Fibroblast of the conjunctiva (primary cell): ENCODE data around the gene PTPRM.

Experiments
- DNase-seq: peaks from one replicate; pipeline ENCODE4 v3.0.0-alpha.2; 2010; ENCODE audit warnings: low read depth

The PTPRM gene

DNA sequence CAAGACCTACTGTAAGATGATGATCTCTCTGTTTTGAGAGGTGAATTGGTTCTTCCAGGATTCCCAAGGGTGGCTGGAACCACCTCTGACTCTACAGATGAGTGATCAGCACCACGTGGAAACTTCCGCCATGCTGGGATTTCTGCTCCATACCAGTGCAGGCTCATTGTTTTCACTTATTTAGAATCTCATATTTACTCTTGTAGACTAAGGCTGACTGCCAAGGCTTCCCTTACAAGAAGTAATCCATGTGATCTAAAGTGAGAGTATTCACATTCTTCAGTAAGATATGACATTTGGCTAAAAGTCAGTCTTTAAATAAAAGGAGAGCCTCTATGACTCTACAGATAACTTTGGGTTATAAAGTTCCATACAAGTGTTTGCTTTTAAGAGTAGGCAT, 719.2 kb downstream of the PTPRM start:
- no peak for DNase-seq

DNA sequence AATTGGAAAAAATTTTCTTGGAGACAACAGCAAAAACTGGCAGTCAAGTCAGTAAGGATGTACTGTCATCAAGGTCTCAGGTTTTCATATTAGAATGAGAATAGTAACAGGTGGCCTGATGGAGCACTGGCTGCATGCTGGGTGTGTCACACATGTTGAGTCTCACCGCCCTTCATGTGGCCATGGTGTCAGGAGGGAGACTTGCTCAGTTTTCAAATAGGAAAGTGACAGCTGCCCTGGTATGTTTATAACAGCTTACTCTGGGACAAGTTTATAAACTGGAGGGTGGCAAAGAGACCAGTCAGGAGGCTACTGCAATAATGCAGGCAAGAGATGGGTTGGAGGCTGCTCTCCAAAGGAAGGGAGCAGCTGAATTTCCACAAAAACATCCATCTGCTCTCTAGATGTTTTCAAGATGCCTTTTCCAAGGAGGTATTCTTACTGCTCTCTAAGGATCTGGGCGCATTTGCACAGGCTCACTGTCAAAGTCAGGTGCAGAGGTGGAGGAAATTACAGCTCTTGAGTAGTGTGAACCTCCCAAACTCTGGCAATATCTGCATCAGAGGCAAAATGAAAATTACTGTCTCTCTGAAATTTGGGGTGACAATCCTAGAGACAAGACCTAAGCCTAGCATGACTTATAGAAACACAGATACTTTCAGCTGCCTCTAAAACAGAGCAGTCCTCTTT, 720.2 kb downstream of the PTPRM start:
- no peak for DNase-seq

DNA sequence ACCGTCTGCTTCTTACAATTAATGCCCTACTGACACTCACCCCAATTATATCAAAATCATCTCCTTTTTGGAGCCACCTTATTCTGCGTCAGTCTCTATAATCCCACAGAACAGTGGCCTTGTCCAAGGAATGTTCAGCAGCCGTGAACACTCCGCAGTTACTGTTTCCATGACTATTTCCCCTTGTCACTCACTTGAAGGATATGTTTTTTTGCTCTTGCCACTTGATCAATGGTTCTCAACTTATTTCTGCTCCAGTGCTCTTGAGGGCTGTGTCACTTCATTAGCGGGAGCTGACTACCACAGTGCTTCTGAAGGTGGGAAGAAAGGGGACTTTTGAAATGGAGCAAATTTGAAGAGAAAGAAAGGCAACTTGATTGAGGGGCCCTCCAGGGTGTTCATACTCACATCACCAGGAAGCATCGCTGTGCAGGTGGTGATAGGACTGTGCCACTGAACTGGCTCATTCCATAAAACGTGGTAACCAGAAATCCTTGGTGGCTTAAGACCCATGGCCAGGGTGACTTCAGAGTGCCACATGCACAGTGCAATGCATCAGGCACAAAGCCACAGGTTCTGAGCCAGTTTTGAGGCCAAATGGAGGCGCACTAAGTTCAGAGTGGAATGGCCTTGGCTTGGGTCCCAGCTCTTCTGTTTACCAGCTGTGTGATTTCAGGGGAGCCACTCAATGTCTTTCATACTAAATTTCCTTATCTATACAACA, 721.5 kb downstream of the PTPRM start:
- no peak for DNase-seq

DNA sequence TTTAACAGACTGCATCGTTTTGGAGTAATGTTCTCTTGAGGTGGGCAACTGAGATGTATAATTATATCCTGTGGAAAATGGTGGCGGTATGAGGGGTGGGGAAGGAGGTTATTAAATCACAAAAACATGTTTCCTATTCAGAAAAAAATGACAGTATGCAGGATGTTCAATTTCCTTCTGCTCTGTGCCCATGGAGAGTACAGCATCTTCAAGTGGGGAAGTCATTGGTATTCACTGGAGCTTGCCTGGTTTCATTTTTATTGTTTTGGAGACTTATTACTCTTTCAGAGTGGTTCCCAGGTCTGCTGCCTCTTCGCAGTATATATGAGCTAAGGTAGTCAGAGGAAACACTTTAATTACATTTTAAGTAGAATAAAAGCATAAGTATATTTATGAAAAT, 723.3 kb downstream of the PTPRM start:
- DNase-seq = no peak

DNA sequence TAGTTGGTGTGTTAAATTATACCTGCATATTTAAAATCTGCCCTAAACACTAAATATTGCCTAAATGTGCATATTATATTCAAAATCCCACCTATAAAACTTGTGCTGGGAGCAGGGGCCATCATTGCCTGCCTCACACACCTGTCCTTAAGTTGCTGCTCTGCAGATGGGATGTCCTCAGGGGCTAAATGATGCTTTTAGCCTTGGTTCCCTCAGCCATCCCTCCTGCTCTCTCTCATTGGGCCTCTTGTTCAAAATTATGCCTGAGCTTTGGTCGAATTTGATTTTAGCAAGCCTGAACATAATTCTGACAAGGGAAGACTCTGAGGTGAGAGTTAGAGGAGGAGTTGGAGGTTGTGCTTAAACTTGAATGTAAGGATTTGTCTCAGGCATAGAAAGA, 723.8 kb downstream of the PTPRM start:
- DNase-seq = no peak

DNA sequence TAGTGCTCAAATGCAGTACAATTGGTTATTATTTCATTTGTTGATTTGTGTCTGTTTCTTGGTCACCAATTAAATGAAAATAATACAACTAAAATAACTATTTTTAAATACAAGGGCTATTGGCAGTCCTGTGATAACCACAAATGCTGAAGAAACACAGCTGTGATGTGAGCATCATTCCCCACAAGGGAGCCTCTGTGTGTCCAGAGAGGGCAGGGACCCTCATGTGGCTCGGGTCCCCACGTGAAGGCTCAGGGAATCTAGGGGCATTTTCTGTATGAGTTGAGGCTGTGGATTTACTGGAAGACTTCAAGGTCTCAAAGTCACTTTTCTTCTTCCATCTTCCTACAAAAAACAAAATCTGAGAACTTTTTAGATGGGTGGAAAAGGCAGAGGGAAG, 726.1 kb downstream of the PTPRM start:
- DNase-seq = no peak

DNA sequence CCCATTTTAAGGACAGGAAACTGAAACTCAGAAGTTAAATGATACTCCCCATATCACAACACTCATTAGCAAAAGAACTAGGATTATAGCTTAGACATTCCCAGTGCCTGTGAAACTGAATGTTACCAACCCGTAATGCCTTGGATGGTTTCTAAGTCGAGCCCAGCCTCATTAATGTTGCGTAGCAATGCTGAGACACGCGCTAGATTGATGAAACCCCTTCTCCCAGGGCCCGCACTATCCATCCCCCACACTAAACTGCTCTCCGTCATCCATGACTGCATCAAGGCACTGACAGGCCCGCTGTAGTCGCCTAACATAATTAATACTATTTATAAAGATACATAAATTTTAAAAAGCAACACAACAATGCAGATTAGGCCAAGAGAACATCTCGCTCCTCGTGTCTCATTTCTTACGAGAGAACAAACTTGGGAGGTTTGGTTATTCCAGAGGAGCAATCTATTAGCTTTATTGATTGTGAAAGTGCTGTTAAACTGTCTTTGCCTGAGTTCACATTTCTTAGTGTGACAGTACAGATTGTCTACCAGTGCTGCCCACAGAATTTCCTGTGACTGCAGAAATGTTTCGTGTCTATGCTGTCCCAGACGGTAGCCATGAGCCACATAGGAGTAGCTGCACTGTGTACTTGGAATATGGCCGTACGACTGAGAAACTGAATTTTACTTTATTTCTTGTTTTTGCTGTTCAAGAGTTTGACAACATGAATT, 729.9 kb downstream of the PTPRM start:
- no peak for DNase-seq

DNA sequence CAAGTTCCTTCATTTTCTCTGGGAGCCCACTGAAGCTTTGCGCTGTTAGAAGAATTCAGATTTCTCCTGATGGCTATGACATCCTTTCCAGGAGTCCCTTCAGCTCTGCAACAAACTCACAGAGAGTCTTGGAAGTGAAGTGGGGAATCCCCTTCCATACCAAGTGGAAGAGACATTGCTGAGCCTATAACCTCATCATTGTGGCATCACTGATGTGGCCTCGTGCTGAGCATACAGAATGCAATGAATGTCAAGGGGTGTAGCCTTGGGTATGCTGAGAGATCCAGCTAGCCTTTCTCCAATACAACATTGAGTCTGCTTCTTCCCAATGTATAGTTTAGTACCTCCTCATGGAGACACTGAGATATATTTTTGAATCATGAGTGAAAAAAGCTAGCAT, 731.1 kb downstream of the PTPRM start:
- no peak for DNase-seq

DNA sequence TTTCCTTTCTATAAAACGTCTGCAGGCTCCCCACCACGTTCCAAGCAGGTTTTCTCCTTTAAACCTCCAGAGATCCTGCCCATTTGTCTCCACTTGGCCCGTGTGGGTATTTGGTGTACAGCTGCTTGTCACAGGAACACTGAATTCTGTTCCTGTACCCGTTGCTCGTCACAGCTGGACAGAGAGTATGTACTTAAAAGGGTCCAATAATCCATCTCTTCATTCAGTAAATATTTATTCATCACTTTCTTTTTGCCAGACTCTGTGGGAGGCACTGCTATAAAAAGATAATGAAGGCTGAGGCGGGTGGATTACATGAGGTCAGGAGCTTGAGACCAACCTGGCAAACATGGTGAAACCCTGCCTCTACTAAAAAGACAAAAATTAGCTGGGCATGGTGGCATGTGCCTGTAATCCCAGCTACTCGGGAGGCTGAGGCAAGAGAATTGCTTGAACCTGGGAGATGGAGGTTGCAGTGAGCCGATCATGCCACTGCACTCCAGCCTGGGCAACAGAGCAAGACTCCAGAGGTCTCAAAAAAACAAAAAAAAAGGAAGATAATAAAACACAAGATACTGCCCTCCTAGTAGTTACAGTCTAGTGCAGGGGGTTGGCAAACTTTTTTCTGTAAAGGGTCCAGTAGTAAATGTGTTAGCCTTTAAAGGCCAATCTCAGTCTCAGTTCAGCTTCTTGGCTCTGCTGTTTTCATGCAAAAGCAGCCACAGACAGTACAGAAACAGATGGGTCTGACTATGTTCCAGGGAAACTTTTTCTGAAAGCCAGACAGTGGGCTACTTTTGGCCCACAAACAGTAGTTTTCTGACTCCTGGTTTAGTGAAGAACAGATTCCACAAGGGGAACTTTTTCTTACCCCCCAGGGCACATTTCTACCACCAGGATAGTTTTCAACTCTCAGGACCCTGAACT, 732.2 kb downstream of the PTPRM start:
- no peak for DNase-seq

DNA sequence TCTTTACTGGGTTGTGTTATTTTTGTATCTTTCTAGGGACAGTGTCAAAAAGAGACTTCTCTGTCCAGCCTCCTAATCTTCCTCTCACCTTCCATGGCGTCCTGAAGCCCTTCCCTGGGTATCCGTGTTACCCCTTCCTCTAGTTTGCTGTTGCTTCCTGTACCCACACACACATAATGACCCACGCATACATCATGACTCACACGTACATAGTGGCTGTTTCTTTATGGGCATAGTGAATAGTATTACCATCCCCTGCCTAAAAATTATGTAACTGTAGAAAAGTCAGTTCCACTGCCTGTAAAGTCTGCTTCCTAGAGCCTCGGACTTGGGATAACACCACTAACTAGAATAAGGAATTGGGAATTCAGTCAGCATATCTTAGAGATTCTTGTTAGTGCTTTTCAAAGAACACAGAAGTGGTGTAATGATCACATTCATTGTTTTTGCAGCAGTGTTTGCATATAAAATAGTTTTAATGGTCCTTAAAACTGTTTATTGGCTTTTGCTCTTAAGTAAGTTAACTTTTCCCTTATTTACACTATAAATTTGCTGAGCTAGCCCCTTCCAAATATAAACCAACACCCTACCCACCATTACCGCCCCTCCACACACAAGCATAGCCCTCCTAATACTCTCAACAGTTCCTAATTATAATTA, 733.8 kb downstream of the PTPRM start:
- no peak for DNase-seq

DNA sequence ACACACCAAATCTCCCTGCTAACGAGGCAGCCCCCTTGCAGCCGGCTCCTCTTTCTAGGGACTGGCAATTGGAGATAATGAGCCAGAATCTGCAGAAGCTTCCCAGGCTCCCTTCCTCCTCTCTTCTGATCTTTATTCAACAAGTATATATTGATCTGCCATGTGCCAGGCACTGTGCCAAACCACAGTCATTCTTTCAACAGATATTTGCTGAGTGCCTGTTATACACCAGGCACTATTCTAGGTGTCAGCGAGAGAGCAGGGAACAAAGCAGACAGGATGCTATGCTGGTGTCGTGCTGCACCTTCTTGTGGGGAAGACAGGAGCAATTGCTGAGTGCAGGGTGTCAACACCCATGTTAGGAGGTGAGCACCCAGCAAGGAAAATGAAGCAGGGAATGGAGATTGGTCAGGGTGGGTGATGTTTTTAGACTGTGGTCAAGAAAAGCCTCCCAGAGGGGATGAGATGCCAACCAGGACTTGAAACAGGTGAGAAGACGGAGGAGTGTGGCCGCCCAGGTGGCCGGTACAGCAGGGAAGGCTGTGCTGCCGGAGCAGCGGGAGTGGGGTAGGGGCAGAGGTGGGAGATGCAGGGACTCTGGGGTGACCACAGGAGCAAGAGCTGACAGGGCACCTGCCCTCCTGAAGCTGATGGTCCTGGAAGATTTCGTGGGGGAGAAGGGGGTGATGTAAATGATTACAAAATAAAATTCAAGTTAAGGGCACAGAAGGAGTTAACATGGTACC, 734.5 kb downstream of the PTPRM start:
- DNase-seq = no peak

DNA sequence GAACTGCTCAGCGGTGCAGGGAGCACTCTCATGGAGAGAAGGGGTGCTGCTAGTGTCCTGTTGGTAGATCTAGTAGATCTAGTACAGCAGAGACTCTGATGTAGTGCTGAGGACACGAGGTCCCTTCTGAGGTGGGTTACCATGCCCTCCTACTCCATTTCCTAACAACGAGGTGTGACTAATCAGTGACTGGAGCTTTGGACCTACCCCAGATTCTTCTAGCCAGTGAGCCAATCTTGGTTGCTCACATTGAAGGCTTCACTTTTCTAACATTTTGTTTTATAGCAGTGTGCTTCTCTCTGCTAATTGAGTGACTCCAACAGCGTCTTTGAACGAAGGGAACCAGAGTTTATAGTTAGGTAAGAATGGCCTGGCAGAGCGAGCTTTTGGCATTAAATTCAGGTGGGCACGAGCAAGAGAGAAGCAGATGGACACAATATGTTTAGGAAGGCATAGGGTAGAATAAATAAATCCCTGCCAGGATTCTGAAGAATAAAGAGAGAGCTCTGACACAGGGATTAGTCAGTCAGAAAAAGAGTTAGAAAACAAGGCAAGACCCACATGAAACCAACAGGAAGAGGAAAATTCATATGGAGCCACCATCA, 736.1 kb downstream of the PTPRM start:
- DNase-seq = no peak

DNA sequence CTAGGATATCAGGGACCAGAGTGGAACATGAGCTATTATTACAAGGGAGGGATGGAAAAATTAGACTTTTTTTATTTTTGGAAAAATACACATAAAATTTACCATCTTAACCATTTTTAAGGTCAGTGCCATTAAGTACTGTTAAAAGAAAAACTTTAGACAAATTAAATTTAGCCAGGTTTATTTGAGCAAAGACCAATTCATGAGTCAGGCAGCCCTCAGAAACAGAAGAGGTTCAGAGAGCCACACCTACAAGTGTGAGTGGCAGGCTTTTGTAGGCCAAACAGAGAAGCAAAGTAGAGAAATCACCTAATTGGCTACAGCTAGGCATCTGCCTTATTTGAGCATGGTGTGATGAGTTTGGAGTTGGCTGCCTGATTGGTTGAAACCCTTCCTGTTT, 740.8 kb downstream of the PTPRM start:
- DNase-seq = no peak

DNA sequence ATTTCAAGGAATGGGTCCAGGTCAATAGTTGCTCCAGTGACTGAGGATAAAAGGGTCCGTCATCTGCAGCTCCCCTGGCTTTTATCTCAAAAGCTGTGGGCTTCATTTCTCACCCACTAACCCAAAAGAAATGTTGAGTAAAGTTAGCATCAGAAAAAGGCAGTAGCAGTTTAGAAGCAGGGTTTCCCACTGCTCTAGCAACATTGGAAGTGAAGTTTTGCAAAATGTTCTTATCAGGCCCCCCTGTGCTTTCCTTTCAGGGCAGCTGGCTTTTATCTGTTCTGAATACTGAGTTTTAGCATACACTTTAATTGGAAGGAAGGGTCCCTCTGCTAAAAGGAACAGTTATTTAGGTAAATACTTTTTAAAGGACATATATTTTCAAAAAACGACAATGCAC, 745.9 kb downstream of the PTPRM start:
- no peak for DNase-seq

DNA sequence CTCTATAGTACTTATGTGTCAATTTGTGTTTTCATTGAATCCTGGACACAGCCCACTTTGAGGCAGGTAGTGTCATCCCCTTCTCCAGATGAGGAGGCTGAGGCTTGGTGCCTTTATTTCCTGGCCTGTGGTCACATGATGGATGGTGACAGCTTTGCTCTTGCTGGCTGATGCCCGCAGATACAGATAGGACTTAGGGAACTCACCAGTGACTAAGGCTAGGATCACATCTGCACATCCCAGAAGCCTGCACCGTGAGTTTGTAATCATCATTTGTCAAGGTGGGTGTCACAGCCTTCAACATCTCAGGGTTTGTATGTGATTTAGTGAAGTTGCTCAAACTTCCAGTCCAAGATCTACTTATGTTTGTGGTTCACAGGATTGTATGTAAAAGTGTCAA, 747.0 kb downstream of the PTPRM start:
- no peak for DNase-seq

DNA sequence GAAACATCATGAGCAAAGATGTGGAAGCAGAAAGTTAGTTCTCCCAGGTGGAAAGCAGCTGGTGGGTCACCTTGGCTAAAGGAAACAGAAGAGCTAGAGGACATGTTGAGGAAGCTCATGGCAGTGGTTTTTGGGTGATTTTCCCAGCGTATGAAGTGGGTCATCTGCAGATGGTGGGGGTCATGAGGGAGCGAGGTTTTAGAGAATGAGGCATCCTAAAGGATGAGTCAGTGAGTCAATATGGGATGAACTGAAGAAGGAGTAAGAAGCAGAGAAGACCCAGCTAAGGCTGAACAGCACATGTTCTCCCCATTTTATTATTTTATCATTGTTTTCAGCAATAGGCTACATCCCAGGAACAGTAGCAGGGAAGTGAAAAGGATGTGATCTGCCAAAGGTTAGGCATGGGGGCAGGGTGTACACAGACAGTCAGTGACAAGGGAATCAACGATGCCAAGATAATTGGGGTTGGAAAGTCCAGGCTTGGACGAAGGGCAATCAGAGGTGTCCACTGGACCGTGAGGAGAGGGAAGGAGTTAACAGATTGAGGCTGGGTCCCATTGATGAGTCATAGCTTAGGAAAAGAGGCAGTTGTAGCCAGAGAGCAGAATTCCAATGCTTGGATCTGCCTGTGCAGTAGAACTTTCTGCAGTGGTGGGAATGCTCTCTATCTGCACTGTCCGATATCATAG, 752.8 kb downstream of the PTPRM start:
- DNase-seq = no peak

DNA sequence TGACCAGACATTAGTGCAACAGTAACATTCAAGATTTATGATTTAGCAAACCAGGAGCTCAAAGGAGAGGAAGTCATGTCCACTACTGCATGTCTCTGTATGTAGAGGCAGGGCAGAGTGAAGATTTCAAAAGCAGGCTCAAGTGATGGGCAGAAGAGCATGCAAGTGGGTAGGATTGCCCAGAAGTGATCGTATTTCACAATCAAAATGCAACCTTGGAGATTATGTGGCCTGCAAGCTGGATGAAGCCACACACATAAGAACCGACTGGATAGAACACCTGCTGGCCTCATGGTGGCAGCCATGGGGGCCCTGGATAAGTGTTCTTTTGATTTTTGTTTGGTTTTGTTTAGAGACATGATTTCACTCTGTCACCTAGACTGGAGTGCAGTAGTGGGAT, 755.4 kb downstream of the PTPRM start:
- DNase-seq = no peak

DNA sequence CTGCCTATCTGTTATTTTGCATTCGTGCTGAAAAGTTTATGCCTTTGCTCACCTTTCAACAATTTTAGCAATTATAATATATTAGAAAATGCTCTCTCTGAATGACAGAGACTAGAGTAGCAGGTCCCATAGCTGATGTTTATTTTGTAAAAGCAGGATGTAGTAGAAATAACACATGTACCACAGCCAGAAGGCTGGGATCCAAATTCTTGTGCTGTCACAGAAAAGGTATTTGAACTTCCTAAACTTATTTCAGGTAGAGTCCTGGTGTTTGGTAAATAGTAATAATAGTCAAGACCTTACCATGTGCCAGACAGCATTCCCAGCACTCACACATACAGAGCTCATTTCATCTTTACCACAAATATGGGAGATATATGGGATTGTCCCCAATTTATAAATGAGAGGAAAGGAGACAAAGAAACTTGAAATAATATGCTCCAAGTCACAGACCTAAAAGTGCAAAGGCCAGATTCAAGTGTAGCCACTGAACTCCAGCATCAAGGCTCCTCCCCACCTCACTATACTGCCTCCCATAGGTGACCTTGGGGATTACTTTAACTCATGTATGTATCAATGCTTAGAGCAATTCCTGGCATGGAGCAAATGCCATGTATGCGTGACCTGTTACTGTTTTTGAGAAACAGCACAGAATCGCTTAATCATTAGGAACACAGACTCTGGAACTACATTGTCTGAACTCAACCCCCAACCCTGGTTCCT, 757.4 kb downstream of the PTPRM start:
- DNase-seq = no peak

DNA sequence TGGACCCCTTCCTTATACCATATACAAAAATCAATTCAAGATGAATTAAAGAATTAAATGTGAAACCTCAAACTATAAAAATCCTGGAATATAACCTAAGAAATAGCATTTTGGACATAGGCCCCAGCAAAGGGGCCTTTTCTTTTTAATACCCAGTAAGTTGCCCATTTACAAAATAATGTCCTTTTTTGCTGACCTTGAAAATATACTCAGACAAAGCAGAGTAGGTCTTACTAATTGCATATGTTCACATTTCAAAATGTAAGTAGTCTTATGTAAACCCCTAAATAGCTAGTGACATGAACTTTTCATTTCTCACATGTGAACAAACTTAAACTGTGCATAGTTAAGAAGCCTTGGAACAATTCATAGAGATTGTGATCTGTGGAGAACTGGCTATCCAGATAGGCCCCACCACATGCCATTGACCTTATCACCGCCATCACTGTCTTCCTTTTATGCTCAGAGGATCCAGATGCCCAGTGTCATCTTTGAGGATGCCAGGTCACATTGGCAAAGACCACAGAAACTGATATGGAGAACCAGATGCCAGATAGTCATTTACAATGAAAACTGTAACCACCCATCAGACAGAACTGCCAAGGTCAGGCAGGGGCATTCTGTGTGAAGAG, 759.8 kb downstream of the PTPRM start:
- no peak for DNase-seq
